SIG-M5 treated with dmso at 0.1 percent for 504 hours (cell line): ENCODE data around the gene CELSR1.
"Not testable (repeated sequence)": the region's sequence is repeated elsewhere in the genome, so short reads cannot be mapped to it uniquely, and the experiment has no call there.

Source experiments
- DNase-seq: peaks from one replicate; lab custom pipeline; 2025; ENCODE audit not compliant: unreplicated experiment; lab: John Stamatoyannopoulos, UW

CELSR1 gene

GRCh38 chr22:46336119-46337078 is 201.0 kb downstream of the CELSR1 start:
- DNase-seq, result no peak

- peak; percentile 62 for DNase-seq
Observed at GRCh38 chr22:46335201-46336118, 202.0 kb downstream of the CELSR1 start, which contains the start of gene TRMU. TRMU (plus strand) TSS chr22:46335714; CDS start chr22:46335765, 51 bp downstream.

- no peak for DNase-seq
Observed at GRCh38 chr22:46331496-46331895, 205.9 kb downstream of the CELSR1 start.

GRCh38 chr22:46330426-46330825 is 207.0 kb downstream of the CELSR1 start:
- DNase-seq, result no peak

- no peak for DNase-seq
Observed at GRCh38 chr22:46329616-46330015, 207.8 kb downstream of the CELSR1 start.

GRCh38 chr22:46328797-46329196 is 208.6 kb downstream of the CELSR1 start:
- no peak for DNase-seq

- DNase-seq, result no peak
Observed at GRCh38 chr22:46327691-46328465, 209.5 kb downstream of the CELSR1 start.

- no peak for DNase-seq
Observed at GRCh38 chr22:46326066-46326680, 211.2 kb downstream of the CELSR1 start.

GRCh38 chr22:46323162-46323561 is 214.3 kb downstream of the CELSR1 start:
- no peak for DNase-seq

- DNase-seq, result no peak
Observed at GRCh38 chr22:46322711-46323110, 214.7 kb downstream of the CELSR1 start.

GRCh38 chr22:46320716-46321386 is 216.6 kb downstream of the CELSR1 start:
- DNase-seq, result no peak

- no peak for DNase-seq
Observed at GRCh38 chr22:46320166-46320710, 217.2 kb downstream of the CELSR1 start.

- DNase-seq, result no peak
Observed at GRCh38 chr22:46319319-46319718, 218.1 kb downstream of the CELSR1 start.

- DNase-seq, result no peak
Observed at GRCh38 chr22:46318576-46318975, 218.8 kb downstream of the CELSR1 start.

- DNase-seq, result no peak
Observed at GRCh38 chr22:46317646-46318045, 219.8 kb downstream of the CELSR1 start.

- DNase-seq, result no peak
Observed at GRCh38 chr22:46315976-46316375, 221.4 kb downstream of the CELSR1 start.

GRCh38 chr22:46312848-46313247 is 224.6 kb downstream of the CELSR1 start:
- DNase-seq, result not testable (repeated sequence)

GRCh38 chr22:46312056-46312455 is 225.4 kb downstream of the CELSR1 start:
- DNase-seq, result no peak
